Pancreas (tissue), 10 donors: ENCODE data around the gene TMEM108. TPM values are rescaled to one million over a fixed set of nuclear protein-coding genes. Genes with fewer than 3 reads are reported as not detected.

Source experiments
- ATAC-seq, 4 donors: fragments of 200-7000 bp; cut with Tn5 transposase; one replicate each; pipeline versions ENCODE4 v1.8.0 to v1.9.1; 2020; ENCODE audit warnings: mild to moderate bottlenecking in 4 of 4, moderate library complexity in 4 of 4
- DNase-seq, 6 donors: peaks; one replicate each; pipeline ENCODE4 v3.0.0-alpha.2; 2020
- FAIRE-seq: peaks from 2 replicates; lab custom pipeline; 2012; peaks lifted over from hg19 to GRCh38; lab: Jason Lieb, UNC
- H3K27ac ChIP-seq, 4 donors: fragments of 200-600 bp; sonication (generic); 1 replicate in 3 of 4; 2 replicates in 1 of 4; pipeline versions ENCODE4 v1.5.0 to v1.8.0; 2020
- H3K27me3 ChIP-seq, 4 donors: fragments of 200-600 bp; one replicate each; pipeline ENCODE4 v1.8.0; 2021
- H3K36me3 ChIP-seq, 3 donors: fragments of 200-600 bp; sonication (generic) in 1 of 3; one replicate each; pipeline versions ENCODE4 v1.5.0 to v1.8.0; 2020 to 2021
- H3K4me1 ChIP-seq, 3 donors: fragments of 200-600 bp; one replicate each; pipeline ENCODE4 v1.8.0; 2021
- H3K4me3 ChIP-seq, 4 donors: fragments of 200-600 bp; sonication (generic) in 2 of 4; one replicate each; pipeline versions ENCODE4 v1.5.0 to v1.8.0; 2020 to 2021
- H3K9me3 ChIP-seq, 4 donors: fragments of 200-600 bp; one replicate each; pipeline ENCODE4 v1.8.0; 2021
- WGBS, 2 donors: extraction: QIAGEN DNeasy Blood & Tissue Kit; methylation state at CpG; one replicate each; pipeline ENCODE4 v1.1.7; 2013; 5-methylcytosine and 5-hydroxymethylcytosine counted together
- intact Hi-C, 3 donors: fragments of 100-400 bp; cut with DNase I; formaldehyde crosslinking; loops; one replicate each; pipeline versions ENCODE4 v1.11.1 to v1.14.2; 2022
- polyA plus RNA-seq, 2 donors: library from polyadenylated mRNA; stranded (reverse); fragments of 200-250 nt; gene quantifications; one replicate each; pipeline ENCODE4 v1.2.3, GENCODE V29; 2013
- total RNA-seq, 6 donors: library from RNA; stranded (reverse); fragmentation: NEBNext Ultra II Directional in 4 of 6; extraction: Animal tissue kit (Norgen Biotek cat#: 25700) in 4 of 6; gene quantifications; one replicate each; pipeline versions ENCODE4 v1.2.1 to v1.2.4, GENCODE V29; 2021 to 2023
- TF ChIP-seq, protein P1 (sequence below), 4 donors: fragments of 200-600 bp; sonication (generic) in 3 of 4; IDR thresholded peaks; one replicate each; pipeline versions ENCODE4 v1.5.0 to v1.8.0; 2021; ENCODE audit warnings: antibody characterized with exemption in 4 of 4
- donor health status: healthy with polysubstance abuse.
- donor health status: DM: no; HTN: no; CAD: no; lungs with moderate emphysema.
- donor health status: DM: no; HTN: no; CAD: no.
- donor health status: control.
- donor health status: control.
- donor health status: Bipolar disorder and iron deficiency.
- donor health status: DM: yes; HTN: yes; CAD: no.
- donor health status: DM: no; HTN: no; CAD: no.
- donor health status: DM: no; HTN: no; CAD: no.
- donor health status: DM: yes; HTN: yes; CAD: no.

TMEM108 gene
- total and polyA plus RNA-seq, 8 donors = 0.23 to 2.1 (median 0.52) TPM

- no peaks in the 10 kb centered on the region for H3K9me3 ChIP-seq
- no peaks in the 10 kb centered on the region for H3K27me3 ChIP-seq
- WGBS, 2 donors = 57 to 58% methylated on average over 2 of the region's 2 CpGs
- TF ChIP-seq, protein P1, sequence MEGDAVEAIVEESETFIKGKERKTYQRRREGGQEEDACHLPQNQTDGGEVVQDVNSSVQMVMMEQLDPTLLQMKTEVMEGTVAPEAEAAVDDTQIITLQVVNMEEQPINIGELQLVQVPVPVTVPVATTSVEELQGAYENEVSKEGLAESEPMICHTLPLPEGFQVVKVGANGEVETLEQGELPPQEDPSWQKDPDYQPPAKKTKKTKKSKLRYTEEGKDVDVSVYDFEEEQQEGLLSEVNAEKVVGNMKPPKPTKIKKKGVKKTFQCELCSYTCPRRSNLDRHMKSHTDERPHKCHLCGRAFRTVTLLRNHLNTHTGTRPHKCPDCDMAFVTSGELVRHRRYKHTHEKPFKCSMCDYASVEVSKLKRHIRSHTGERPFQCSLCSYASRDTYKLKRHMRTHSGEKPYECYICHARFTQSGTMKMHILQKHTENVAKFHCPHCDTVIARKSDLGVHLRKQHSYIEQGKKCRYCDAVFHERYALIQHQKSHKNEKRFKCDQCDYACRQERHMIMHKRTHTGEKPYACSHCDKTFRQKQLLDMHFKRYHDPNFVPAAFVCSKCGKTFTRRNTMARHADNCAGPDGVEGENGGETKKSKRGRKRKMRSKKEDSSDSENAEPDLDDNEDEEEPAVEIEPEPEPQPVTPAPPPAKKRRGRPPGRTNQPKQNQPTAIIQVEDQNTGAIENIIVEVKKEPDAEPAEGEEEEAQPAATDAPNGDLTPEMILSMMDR (IDR thresholded peaks at IDR 0.05) = no peak
- no peaks in the 10 kb centered on the region for H3K36me3 ChIP-seq
- H3K4me1 ChIP-seq = no peaks in the 10 kb centered on the region
- H3K27ac ChIP-seq = no peak overlapping the region
- H3K4me3 ChIP-seq = no peak overlapping the region
- ATAC-seq = no peak
- no peak for DNase-seq
- intact Hi-C loops = no loop called here
- FAIRE-seq = no peak
These were observed 133.6 kb downstream of the TMEM108 start for GRCh38 chr3:133171831-133172230.

DNA sequence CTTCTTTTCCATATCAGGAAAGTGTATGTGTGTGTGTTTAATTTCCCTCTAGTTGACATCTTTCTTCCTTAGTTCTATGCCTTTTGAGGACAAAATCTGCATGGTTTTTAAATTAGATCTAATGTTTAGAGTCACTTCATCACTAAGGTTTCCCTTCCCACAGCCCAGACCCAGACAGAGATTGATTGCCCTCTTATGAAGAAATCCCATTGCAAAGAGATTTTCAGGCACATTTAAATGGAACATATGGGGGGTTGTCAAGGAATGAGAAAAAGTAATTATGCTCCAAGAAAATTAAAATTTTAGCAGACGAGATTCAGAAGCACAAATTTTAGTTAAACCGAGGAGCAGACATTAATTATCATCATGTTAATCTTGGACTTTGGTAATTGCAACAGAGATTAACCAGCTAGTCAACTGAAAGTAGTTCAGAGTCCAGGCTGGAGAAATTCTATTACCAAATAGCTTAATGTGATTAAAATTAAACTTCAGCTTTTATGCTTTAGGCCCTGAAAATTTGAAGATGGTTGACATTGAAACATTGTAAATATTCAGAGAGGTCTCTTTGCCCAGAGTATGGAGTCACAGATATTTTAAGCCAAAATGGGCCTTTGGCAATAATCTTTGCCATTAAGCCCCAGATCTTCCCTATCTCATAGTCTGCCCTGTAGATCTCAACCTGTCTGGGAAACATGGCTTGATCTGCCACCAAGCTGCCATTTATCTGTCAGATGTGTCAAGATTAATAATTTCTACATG, 143.4 kb downstream of the TMEM108 start:
- Histone ChIP-seq H3K36me3 (no peaks in the 10 kb centered on the region), H3K4me3 (no peak overlapping the region), H3K27me3 (no peaks in the 10 kb centered on the region), H3K27ac (no peak overlapping the region), H3K9me3 (no peaks in the 10 kb centered on the region), H3K4me1 (no peaks in the 10 kb centered on the region)
- 61 to 74% methylated on average over 2 of the region's 2 CpGs for WGBS, 2 donors
- TF ChIP-seq, protein P1 (IDR thresholded peaks at IDR 0.05) = no peak
- intact Hi-C loops = no loop called here
- DNase-seq (no peak), ATAC-seq (no peak), FAIRE-seq (no peak)

- TF ChIP-seq, protein P1 (IDR thresholded peaks at IDR 0.05) = no peak
- H3K9me3 ChIP-seq = no peaks in the 10 kb centered on the region
- no peaks in the 10 kb centered on the region for H3K36me3 ChIP-seq
- intact Hi-C loops = no loop called here
- H3K27ac ChIP-seq = no peak overlapping the region
- FAIRE-seq = no peak
- no peaks in the 10 kb centered on the region for H3K4me1 ChIP-seq
- no peak overlapping the region for H3K4me3 ChIP-seq
- no peaks in the 10 kb centered on the region for H3K27me3 ChIP-seq
- no peak for DNase-seq
- ATAC-seq = no peak
- WGBS, 2 donors = 68 to 70% methylated on average over 4 of the region's 4 CpGs
These were observed 149.7 kb downstream of the TMEM108 start for GRCh38 chr3:133187870-133188379.

DNA sequence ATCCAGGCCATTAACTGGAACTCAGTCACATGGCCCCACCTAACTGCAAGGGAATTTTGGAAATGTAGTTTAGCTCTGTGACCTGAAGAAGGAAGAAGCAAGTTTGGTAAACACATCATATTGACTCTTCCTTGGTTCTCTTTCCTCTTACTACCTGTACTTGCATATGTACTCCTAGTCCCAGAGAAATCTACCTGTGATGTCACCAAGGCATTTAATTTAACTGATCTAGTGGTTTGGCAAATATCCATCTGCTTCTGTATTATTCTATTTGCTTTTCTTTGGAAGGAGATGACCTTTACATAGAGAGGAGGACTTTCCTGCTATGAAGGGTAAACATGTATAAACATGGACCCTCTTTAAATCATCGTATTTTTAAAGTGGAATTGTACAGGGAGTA, 150.8 kb downstream of the TMEM108 start:
- Histone ChIP-seq H3K36me3 (no peaks in the 10 kb centered on the region), H3K9me3 (no peaks in the 10 kb centered on the region), H3K4me3 (no peak overlapping the region), H3K4me1 (no peaks in the 10 kb centered on the region), H3K27me3 (no peaks in the 10 kb centered on the region), H3K27ac (no peak overlapping the region)
- TF ChIP-seq, protein P1 (IDR thresholded peaks at IDR 0.05) = no peak
- ATAC-seq = no peak
- DNase-seq = no peak
- FAIRE-seq = no peak
- intact Hi-C loops = no loop called here
- WGBS, 2 donors = 31 to 51% methylated on average over 1 of the region's 1 CpG

GRCh38 chr3:133189893-133190292, 151.7 kb downstream of the TMEM108 start:
- intact Hi-C loops = no loop called here
- DNase-seq (no peak), FAIRE-seq (no peak), ATAC-seq (no peak)
- no peaks in the 10 kb centered on the region for H3K9me3 ChIP-seq
- no peak overlapping the region for H3K4me3 ChIP-seq
- H3K27ac ChIP-seq = no peak overlapping the region
- no peaks in the 10 kb centered on the region for H3K4me1 ChIP-seq
- 70 to 89% methylated on average over 1 of the region's 1 CpG for WGBS, 2 donors
- TF ChIP-seq, protein P1 (IDR thresholded peaks at IDR 0.05) = no peak
- H3K27me3 ChIP-seq = no peaks in the 10 kb centered on the region
- no peaks in the 10 kb centered on the region for H3K36me3 ChIP-seq
